Trophoblast cell (in vitro differentiated cells and primary cell): ENCODE results near the gene ITSN2. TPM values are rescaled to one million over a fixed set of nuclear protein-coding genes. Genes with fewer than 3 reads are reported as not detected.
"Not testable (repeated sequence)": the region's sequence is repeated elsewhere in the genome, so short reads cannot be mapped to it uniquely, and the experiment has no call there.

ENCODE experiments used
- DNase-seq, 2 donors: peaks; one replicate each; pipeline ENCODE4 v3.0.0-alpha.2; 2016
- H2AFZ ChIP-seq: 2 replicates; pipeline ENCODE4 v1.6.1; 2013; ENCODE audit warnings: low read length, moderate library complexity, mild to moderate bottlenecking; ENCODE audit not compliant: insufficient read depth, poor library complexity
- H2AK5ac ChIP-seq: 2 replicates; pipeline ENCODE4 v1.6.1; 2013; ENCODE audit warnings: mild to moderate bottlenecking, low read length
- H2BK120ac ChIP-seq: 2 replicates; pipeline ENCODE4 v1.6.1; 2013; ENCODE audit warnings: low read length, mild to moderate bottlenecking, moderate library complexity; ENCODE audit not compliant: insufficient read depth, poor library complexity
- H2BK12ac ChIP-seq: 2 replicates; pipeline ENCODE4 v1.6.1; 2013; ENCODE audit warnings: mild to moderate bottlenecking, low read length, moderate library complexity
- H2BK5ac ChIP-seq: 2 replicates; pipeline ENCODE4 v1.6.1; 2013; ENCODE audit warnings: low read length, low read depth, moderate library complexity, mild to moderate bottlenecking; ENCODE audit not compliant: poor library complexity
- H3K14ac ChIP-seq: 2 replicates; pipeline ENCODE4 v1.6.1; 2013; ENCODE audit warnings: mild to moderate bottlenecking, low read length
- H3K18ac ChIP-seq: 2 replicates; pipeline ENCODE4 v1.6.1; 2013; ENCODE audit warnings: mild to moderate bottlenecking, low read length
- H3K23ac ChIP-seq: 2 replicates; pipeline ENCODE4 v1.6.1; 2013; ENCODE audit warnings: low read length
- H3K27ac ChIP-seq: 2 replicates; pipeline ENCODE4 v1.5.1; 2013; ENCODE audit warnings: low read depth, mild to moderate bottlenecking, inconsistent platforms, low read length, moderate library complexity
- H3K27me3 ChIP-seq: 2 replicates; pipeline ENCODE4 v1.6.1; 2013; ENCODE audit warnings: inconsistent platforms, mild to moderate bottlenecking, low read length, moderate library complexity; ENCODE audit not compliant: insufficient read depth
- H3K36me3 ChIP-seq, 2 experiments: 1 replicate in 1 of 2; 2 replicates in 1 of 2; pipeline ENCODE4 v1.6.1; 2013; ENCODE audit warnings: low read length in 2 of 2, mild to moderate bottlenecking in 2 of 2, moderate library complexity in 1 of 2; ENCODE audit not compliant: insufficient read depth in 2 of 2, control insufficient read depth in 1 of 2
- H3K4ac ChIP-seq: 2 replicates; pipeline ENCODE4 v1.6.1; 2013; ENCODE audit warnings: low read depth, mild to moderate bottlenecking, low read length, moderate library complexity
- H3K4me1 ChIP-seq, 2 experiments: 1 replicate in 1 of 2; 2 replicates in 1 of 2; pipeline ENCODE4 v1.6.1; 2013; ENCODE audit warnings: low read length in 2 of 2, mild to moderate bottlenecking in 2 of 2, moderate library complexity in 1 of 2; ENCODE audit not compliant: insufficient read depth in 2 of 2, control insufficient read depth in 1 of 2
- H3K4me2 ChIP-seq: 2 replicates; pipeline ENCODE4 v1.6.1; 2013; ENCODE audit warnings: inconsistent platforms, mild to moderate bottlenecking, low read length, moderate library complexity
- H3K4me3 ChIP-seq: 2 replicates; pipeline ENCODE4 v1.5.1; 2013; ENCODE audit warnings: mild to moderate bottlenecking, low read depth, low read length, inconsistent platforms
- H3K79me1 ChIP-seq: one replicate; pipeline ENCODE4 v1.6.1; 2013; ENCODE audit warnings: low read length
- H3K79me2 ChIP-seq: 2 replicates; pipeline ENCODE4 v1.6.1; 2013; ENCODE audit warnings: low read length, mild to moderate bottlenecking; ENCODE audit not compliant: control insufficient read depth, insufficient read depth, poor library complexity
- H3K9ac ChIP-seq: 2 replicates; pipeline ENCODE4 v1.6.1; 2013; ENCODE audit warnings: mild to moderate bottlenecking, low read length
- H3K9me3 ChIP-seq: 2 replicates; pipeline ENCODE4 v1.6.1; 2013; ENCODE audit warnings: low read depth, mild to moderate bottlenecking, control low read depth, inconsistent platforms, low read length; ENCODE audit not compliant: insufficient read depth
- H4K12ac ChIP-seq: 2 replicates; pipeline ENCODE4 v1.6.1; 2013; ENCODE audit warnings: low read depth, mild to moderate bottlenecking, low read length, moderate library complexity
- H4K8ac ChIP-seq: 2 replicates; pipeline ENCODE4 v1.6.1; 2013; ENCODE audit warnings: low read depth, mild to moderate bottlenecking, low read length, moderate library complexity
- H4K91ac ChIP-seq: one replicate; pipeline ENCODE4 v1.6.1; 2013; ENCODE audit warnings: low read depth, mild to moderate bottlenecking, low read length, moderate library complexity
- WGBS: extraction: QIAGEN DNeasy Blood & Tissue Kit; methylation state at CpG from one replicate; pipeline ENCODE4 v1.1.7; 2013; ENCODE audit warnings: missing lambda C conversion rate; ENCODE audit not compliant: insufficient read length, insufficient coverage; ENCODE audit errors: extremely low coverage; 5-methylcytosine and 5-hydroxymethylcytosine counted together
- polyA plus RNA-seq: library from polyadenylated mRNA; stranded (reverse); fragments of 200-250 nt; gene quantifications from 2 replicates; pipeline ENCODE4 v1.2.3, GENCODE V29; 2013

The ITSN2 gene
- 15.1 and 15.6 TPM in 2 replicates for polyA plus RNA-seq

GRCh38 chr2:24360050-24360962, at the start of gene ITSN2:
ITSN2 (minus strand) TSS chr2:24360536; CDS start chr2:24328082, 32,454 bp downstream.
- H2AK5ac ChIP-seq: peak within 1 kb of the TSS; percentile 38
- peak within 1 kb of the TSS; percentile 98 for H3K14ac ChIP-seq
- H3K27me3 ChIP-seq: no peaks in the 10 kb centered on the region
- H3K23ac ChIP-seq: no peak within 1 kb of the TSS
- H3K36me3 ChIP-seq: no peaks in the 10 kb centered on the region
- peaks cover 10% of the 10 kb centered on the region for H3K79me2 ChIP-seq
- H2BK5ac ChIP-seq: peak within 1 kb of the TSS; percentile 94
- peak within 1 kb of the TSS; percentile 85 for H3K4ac ChIP-seq
- H3K79me1 ChIP-seq: peaks cover 13% of the 10 kb centered on the region
- peaks cover 3 to 6% of the 10 kb centered on the region in 2 experiments for H3K4me1 ChIP-seq
- peak within 1 kb of the TSS; percentile 100 for H3K4me2 ChIP-seq
- H3K27ac ChIP-seq: peak within 1 kb of the TSS; percentile 38
- peak within 1 kb of the TSS; percentile 84 for H3K9ac ChIP-seq
- no CpG with 5 or more reads among the region's 96 CpGs for WGBS
- H3K4me3 ChIP-seq: peak within 1 kb of the TSS; percentile 100
- H2BK12ac ChIP-seq: peak within 1 kb of the TSS; percentile 61
- H4K91ac ChIP-seq: peak within 1 kb of the TSS; percentile 93
- H4K8ac ChIP-seq: peak within 1 kb of the TSS; percentile 92
- H4K12ac ChIP-seq: peak within 1 kb of the TSS; percentile 95
- H3K9me3 ChIP-seq: no peaks in the 10 kb centered on the region
- H3K18ac ChIP-seq: peak within 1 kb of the TSS; percentile 99
- peak within 1 kb of the TSS; percentile 98 for H2BK120ac ChIP-seq
- peak within 1 kb of the TSS; percentile 98 for H2AFZ ChIP-seq
- DNase-seq: peak; percentile 65 to 77

- H3K36me3 ChIP-seq: no peaks in the 10 kb centered on the region
- no peak overlapping the region for H3K27ac ChIP-seq
- H2AK5ac ChIP-seq: no peak overlapping the region
- no peak overlapping the region for H2BK5ac ChIP-seq
- no peak overlapping the region for H3K9ac ChIP-seq
- no CpG with 5 or more reads among the region's 5 CpGs for WGBS
- H3K23ac ChIP-seq: no peak overlapping the region
- no peak overlapping the region for H3K18ac ChIP-seq
- H4K91ac ChIP-seq: no peak overlapping the region
- H3K9me3 ChIP-seq: no peaks in the 10 kb centered on the region
- no peak overlapping the region for H2BK12ac ChIP-seq
- H3K79me2 ChIP-seq: no peaks in the 10 kb centered on the region
- H2AFZ ChIP-seq: no peak overlapping the region
- no peak overlapping the region for H4K8ac ChIP-seq
- no peak overlapping the region for H3K4me2 ChIP-seq
- H3K4me3 ChIP-seq: no peak overlapping the region
- H3K79me1 ChIP-seq: no peaks in the 10 kb centered on the region
- no peaks in the 10 kb centered on the region for H3K4me1 ChIP-seq
- no peak overlapping the region for H3K14ac ChIP-seq
- DNase-seq: no peak
- H2BK120ac ChIP-seq: no peak overlapping the region
- no peak overlapping the region for H4K12ac ChIP-seq
- H3K27me3 ChIP-seq: no peaks in the 10 kb centered on the region
- H3K4ac ChIP-seq: no peak overlapping the region
Measured at GRCh38 chr2:24409171-24409570, 48.8 kb upstream of the ITSN2 start.

GRCh38 chr2:24408704-24409103, 48.4 kb upstream of the ITSN2 start:
- not testable (repeated sequence) for H3K4ac ChIP-seq, H3K4me1 ChIP-seq, H4K91ac ChIP-seq, DNase-seq, H4K12ac ChIP-seq, H3K18ac ChIP-seq, H3K4me3 ChIP-seq, H4K8ac ChIP-seq, H3K9ac ChIP-seq, H2BK120ac ChIP-seq, H3K79me2 ChIP-seq, H2AK5ac ChIP-seq, H3K27me3 ChIP-seq, H3K36me3 ChIP-seq, H3K79me1 ChIP-seq, H2AFZ ChIP-seq, H3K4me2 ChIP-seq, H3K23ac ChIP-seq, H2BK5ac ChIP-seq, H3K14ac ChIP-seq, H3K27ac ChIP-seq, H2BK12ac ChIP-seq, H3K9me3 ChIP-seq
- WGBS: no CpG with 5 or more reads among the region's 8 CpGs

- no peak overlapping the region for H3K18ac ChIP-seq
- H2AFZ ChIP-seq: no peak overlapping the region
- H3K4me2 ChIP-seq: no peak overlapping the region
- no peak overlapping the region for H2BK120ac ChIP-seq
- H3K36me3 ChIP-seq: no peaks in the 10 kb centered on the region
- WGBS: no CpG with 5 or more reads among the region's 7 CpGs
- H3K4me1 ChIP-seq: no peaks in the 10 kb centered on the region
- H3K79me2 ChIP-seq: no peaks in the 10 kb centered on the region
- no peak overlapping the region for H3K27ac ChIP-seq
- H2BK5ac ChIP-seq: no peak overlapping the region
- H4K8ac ChIP-seq: no peak overlapping the region
- no peaks in the 10 kb centered on the region for H3K79me1 ChIP-seq
- H3K4me3 ChIP-seq: no peak overlapping the region
- no peaks in the 10 kb centered on the region for H3K27me3 ChIP-seq
- H3K9ac ChIP-seq: peak overlapping the region; percentile 65
- no peak overlapping the region for H3K4ac ChIP-seq
- no peak overlapping the region for H3K14ac ChIP-seq
- H3K9me3 ChIP-seq: peaks cover 2% of the 10 kb centered on the region
- H4K91ac ChIP-seq: no peak overlapping the region
- DNase-seq: no peak
- H2AK5ac ChIP-seq: no peak overlapping the region
- H4K12ac ChIP-seq: no peak overlapping the region
- no peak overlapping the region for H3K23ac ChIP-seq
- H2BK12ac ChIP-seq: no peak overlapping the region
Measured at GRCh38 chr2:24404491-24404921, 44.2 kb upstream of the ITSN2 start.
